GM19372 (cell line): ENCODE data around the gene TBX15.

Experiments used
- ATAC-seq: cut with Tn5 transposase; IDR thresholded peaks from one replicate; pipeline ENCODE4 v1.9.1; 2021; ENCODE audit warnings: mild to moderate bottlenecking, low read depth, moderate library complexity; ENCODE audit not compliant: unreplicated experiment

TBX15 gene

GRCh38 chr1:118985640-118986554 is 2.2 kb downstream of the TBX15 start:
- no peak for ATAC-seq

- ATAC-seq, result no peak
Observed at GRCh38 chr1:118984722-118985639, 3.2 kb downstream of the TBX15 start.

- ATAC-seq, result no peak
Observed at GRCh38 chr1:118984086-118984721, 3.9 kb downstream of the TBX15 start.

- no peak for ATAC-seq
Observed at GRCh38 chr1:118983558-118984041, 4.5 kb downstream of the TBX15 start.

GRCh38 chr1:118982821-118983557 is 5.2 kb downstream of the TBX15 start:
- no peak for ATAC-seq

GRCh38 chr1:118982266-118982665 is 5.9 kb downstream of the TBX15 start:
- ATAC-seq, result no peak

- ATAC-seq, result no peak
Observed at GRCh38 chr1:118981436-118981835, 6.7 kb downstream of the TBX15 start.

GRCh38 chr1:118979754-118980575 is 8.2 kb downstream of the TBX15 start:
- no peak for ATAC-seq

- no peak for ATAC-seq
Observed at GRCh38 chr1:118978914-118979701, 9.0 kb downstream of the TBX15 start.

- no peak for ATAC-seq
Observed at GRCh38 chr1:118977600-118977999, 10.5 kb downstream of the TBX15 start.

GRCh38 chr1:118974661-118975060 is 13.5 kb downstream of the TBX15 start:
- no peak for ATAC-seq

- ATAC-seq, result no peak
Observed at GRCh38 chr1:118973531-118974137, 14.5 kb downstream of the TBX15 start.

GRCh38 chr1:118973032-118973431 is 15.1 kb downstream of the TBX15 start:
- ATAC-seq, result no peak

GRCh38 chr1:118970451-118970850 is 17.7 kb downstream of the TBX15 start:
- ATAC-seq, result no peak

- ATAC-seq, result no peak
Observed at GRCh38 chr1:118963456-118964430, 24.4 kb downstream of the TBX15 start.

- ATAC-seq, result no peak
Observed at GRCh38 chr1:118963138-118963455, 25.0 kb downstream of the TBX15 start.

- no peak for ATAC-seq
Observed at GRCh38 chr1:118961156-118961555, 27.0 kb downstream of the TBX15 start.
